Effector CD4-positive, alpha-beta T cell (primary cell): ENCODE results near the gene SYTL1.
A peak's percentile ranks its signal among the peaks of the same experiment; 100 is the strongest.

ENCODE experiments used
- DNase-seq: peaks from one replicate; pipeline ENCODE4 v3.0.0-alpha.2; 2020
- total RNA-seq: gene quantifications from one replicate; lab custom pipeline; 2026; lab: John Stamatoyannopoulos, UW

The SYTL1 gene
- 172 reads per million, percentile 91 among the genes with 10 or more reads in this experiment for total RNA-seq

GRCh38 chr1:27341525-27342252 is at the start of gene SYTL1:
Gene SYTL1 (plus strand): TSS chr1:27342022. CDS start chr1:27345335, 3,313 bp downstream.
- peak; percentile 58 for DNase-seq

GRCh38 chr1:27292106-27292505 is 49.7 kb upstream of the SYTL1 start:
- DNase-seq = no peak

- no peak for DNase-seq
These were observed 47.9 kb upstream of the SYTL1 start for GRCh38 chr1:27293915-27294314.

GRCh38 chr1:27296773-27297291 is 45.0 kb upstream of the SYTL1 start:
- peak; percentile 65 for DNase-seq

GRCh38 chr1:27297903-27298302 is 43.9 kb upstream of the SYTL1 start:
- no peak for DNase-seq

GRCh38 chr1:27298632-27299384 is 43.0 kb upstream of the SYTL1 start:
- no peak for DNase-seq

- DNase-seq = no peak
These were observed 42.2 kb upstream of the SYTL1 start for GRCh38 chr1:27299385-27300271.

- peak; percentile 64 for DNase-seq
These were observed 41.3 kb upstream of the SYTL1 start for GRCh38 chr1:27300341-27301051.

GRCh38 chr1:27301052-27301422 is 40.8 kb upstream of the SYTL1 start:
- no peak for DNase-seq

- DNase-seq = no peak
These were observed 40.1 kb upstream of the SYTL1 start for GRCh38 chr1:27301582-27302199.

GRCh38 chr1:27302612-27303011 is 39.2 kb upstream of the SYTL1 start:
- DNase-seq = no peak

- no peak for DNase-seq
These were observed 38.3 kb upstream of the SYTL1 start for GRCh38 chr1:27303509-27303908.

GRCh38 chr1:27306071-27306470 is 35.8 kb upstream of the SYTL1 start:
- DNase-seq = no peak

GRCh38 chr1:27306892-27307761 is 34.7 kb upstream of the SYTL1 start:
- no peak for DNase-seq

- DNase-seq = no peak
These were observed 33.8 kb upstream of the SYTL1 start for GRCh38 chr1:27307874-27308598.

GRCh38 chr1:27314169-27314568 is 27.7 kb upstream of the SYTL1 start:
- no peak for DNase-seq

GRCh38 chr1:27314737-27315136 is 27.1 kb upstream of the SYTL1 start:
- no peak for DNase-seq

GRCh38 chr1:27316860-27317259 is 25.0 kb upstream of the SYTL1 start:
- no peak for DNase-seq

GRCh38 chr1:27318136-27318535 is 23.7 kb upstream of the SYTL1 start:
- DNase-seq = no peak

- DNase-seq = no peak
These were observed 23.2 kb upstream of the SYTL1 start for GRCh38 chr1:27318596-27318995.
